B cell (primary cell): ENCODE results near the gene PHACTR1.

Experiments used
- CTCF ChIP-seq: fragments of 200-600 bp; IDR thresholded peaks from one replicate; pipeline ENCODE4 v1.8.0; 2022; ENCODE audit warnings: antibody characterized with exemption, mild to moderate bottlenecking
- EZH2 ChIP-seq: IDR thresholded peaks from 2 replicates; pipeline ENCODE4 v1.6.1; 2012; ENCODE audit warnings: borderline replicate concordance, low read depth, mild to moderate bottlenecking, moderate library complexity, low read length; ENCODE audit not compliant: insufficient read depth, poor library complexity, severe bottlenecking

- TF ChIP-seq CTCF, result no peak
- TF ChIP-seq EZH2, result no peak
Observed at GRCh38 chr6:13098006-13098405, 381.4 kb downstream of the PHACTR1 start.
